ENCODE data around the gene PLXND1. TPM values are rescaled to one million over a fixed set of nuclear protein-coding genes. Genes with fewer than 3 reads are reported as not detected.

The PLXND1 gene
- total RNA-seq, 4 donors from 2014 or later = 24.0 to 42.6 (median 30.3) TPM

GRCh38 chr3:129638481-129638880, 32.0 kb upstream of the PLXND1 start:
- no peak overlapping the region for H3K4me3 ChIP-seq (ENCODE audit: low read depth, poor library complexity, severe bottlenecking)
- WGBS, 2 donors = 72 to 77% methylated on average over 3 of the region's 3 CpGs
- TF ChIP-seq POLR2A (IDR thresholded peaks at IDR 0.05) = no peak
- TF ChIP-seq CTCF (IDR thresholded peaks at IDR 0.05) = no peak
- no peak for DNase-seq (ENCODE audit: low spot score in 2 of 2)
- intact Hi-C loops (cut with DNase I; ENCODE audit: low total_unique reads) = no loop called here

GRCh38 chr3:129636082-129636481, 29.6 kb upstream of the PLXND1 start:
- intact Hi-C loops (cut with DNase I; ENCODE audit: low total_unique reads) = no loop called here
- TF ChIP-seq CTCF (IDR thresholded peaks at IDR 0.05) (no peak), POLR2A (IDR thresholded peaks at IDR 0.05) (no peak)
- peak in 1 of 2 donors; percentile 40 for DNase-seq (ENCODE audit: low spot score in 2 of 2)
- H3K4me3 ChIP-seq (ENCODE audit: low read depth, poor library complexity, severe bottlenecking) = no peak overlapping the region
- 65 to 87% methylated on average over 3 of the region's 3 CpGs for whole genome bisulfite sequencing, 2 donors

- TF ChIP-seq CTCF (IDR thresholded peaks at IDR 0.05) (no peak), POLR2A (IDR thresholded peaks at IDR 0.05) (no peak)
- 89 to 97% methylated on average over 4 of the region's 4 CpGs for WGBS, 2 donors
- H3K4me3 ChIP-seq (ENCODE audit: low read depth, poor library complexity, severe bottlenecking) = no peak overlapping the region
- peak in 1 of 2 donors; percentile 28 for DNase-seq (ENCODE audit: low spot score in 2 of 2)
- intact Hi-C loops (cut with DNase I; ENCODE audit: low total_unique reads) = no loop called here
These were observed 29.2 kb upstream of the PLXND1 start for GRCh38 chr3:129635656-129636055.

- WGBS, 2 donors = 85 to 86% methylated on average over 10 of the region's 10 CpGs
- peak in 1 of 2 donors; percentile 46 for DNase-seq (ENCODE audit: low spot score in 2 of 2)
- no peak for TF ChIP-seq CTCF (IDR thresholded peaks at IDR 0.05)
- no peak for TF ChIP-seq POLR2A (IDR thresholded peaks at IDR 0.05)
- intact Hi-C loops (cut with DNase I; ENCODE audit: low total_unique reads) = no loop called here
- no peak overlapping the region for H3K4me3 ChIP-seq (ENCODE audit: low read depth, poor library complexity, severe bottlenecking)
These were observed 27.4 kb upstream of the PLXND1 start for GRCh38 chr3:129633751-129634481.

GRCh38 chr3:129632977-129633376, 26.5 kb upstream of the PLXND1 start:
- 84 to 92% methylated on average over 8 to 10 of the region's 10 CpGs for WGBS, 2 donors
- no peak overlapping the region for H3K4me3 ChIP-seq (ENCODE audit: low read depth, poor library complexity, severe bottlenecking)
- intact Hi-C loops (cut with DNase I; ENCODE audit: low total_unique reads) = no loop called here
- TF ChIP-seq CTCF (IDR thresholded peaks at IDR 0.05) (no peak), POLR2A (IDR thresholded peaks at IDR 0.05) (no peak)
- DNase-seq (ENCODE audit: low spot score in 2 of 2) = peak in 1 of 2 donors; percentile 75

GRCh38 chr3:129632556-129632955, 26.1 kb upstream of the PLXND1 start:
- H3K4me3 ChIP-seq (ENCODE audit: low read depth, poor library complexity, severe bottlenecking) = no peak overlapping the region
- peak in 1 of 2 donors; percentile 80 for DNase-seq (ENCODE audit: low spot score in 2 of 2)
- intact Hi-C loops (cut with DNase I; ENCODE audit: low total_unique reads) = no loop called here
- 90 to 94% methylated on average over 11 of the region's 11 CpGs for WGBS, 2 donors
- no peak for TF ChIP-seq POLR2A (IDR thresholded peaks at IDR 0.05)
- no peak for TF ChIP-seq CTCF (IDR thresholded peaks at IDR 0.05)

Data from lower leg skin (tissue), 4 donors.